NCI-H2107 treated with DMSO at 0.1 percent for 48 hours (cell line): ENCODE results near the gene SHD.

Source experiments
- DNase-seq: peaks from one replicate; lab custom pipeline; 2025; ENCODE audit not compliant: unreplicated experiment; lab: John Stamatoyannopoulos, UW

Gene SHD

GRCh38 chr19:4297901-4298809 lies 19.1 kb downstream of the SHD start:
- DNase-seq = no peak

DNA sequence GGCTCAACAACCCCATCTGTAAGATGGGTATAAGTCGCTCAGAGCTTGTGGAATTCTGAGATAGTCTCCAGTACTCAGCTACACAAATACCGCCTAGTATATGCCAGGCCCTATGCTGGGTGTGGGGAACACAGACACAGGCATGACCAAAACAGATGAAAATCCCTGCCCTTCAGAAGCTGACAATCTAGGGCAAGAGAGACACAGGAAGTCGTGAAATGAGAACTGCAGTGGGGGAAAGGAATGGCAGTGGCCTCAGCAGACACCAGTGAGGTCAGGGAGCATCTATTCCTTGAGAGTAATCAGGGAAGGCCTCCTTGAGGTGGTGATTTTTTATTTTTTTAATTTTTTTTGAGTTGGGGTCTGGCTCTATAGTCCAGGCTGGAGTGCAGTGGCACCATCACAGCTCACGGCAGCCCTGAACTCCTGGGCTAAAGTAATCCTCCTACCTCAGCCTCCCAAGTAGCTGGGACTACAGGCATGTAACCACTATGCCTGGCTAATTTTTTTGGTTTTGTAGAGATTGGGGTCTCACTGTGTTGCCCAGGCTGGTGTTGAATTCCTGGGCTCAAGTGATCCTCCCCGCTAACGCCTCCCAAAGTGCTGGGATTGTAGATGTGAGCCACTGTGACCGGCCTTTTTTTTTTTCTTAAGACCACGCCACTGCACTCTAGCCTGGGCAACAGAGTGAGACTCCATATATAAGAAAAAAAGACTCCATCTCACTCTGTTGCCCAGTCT lies 19.9 kb downstream of the SHD start:
- no peak for DNase-seq

- DNase-seq = no peak
Measured at GRCh38 chr19:4300589-4300988, 21.5 kb downstream of the SHD start.

DNA sequence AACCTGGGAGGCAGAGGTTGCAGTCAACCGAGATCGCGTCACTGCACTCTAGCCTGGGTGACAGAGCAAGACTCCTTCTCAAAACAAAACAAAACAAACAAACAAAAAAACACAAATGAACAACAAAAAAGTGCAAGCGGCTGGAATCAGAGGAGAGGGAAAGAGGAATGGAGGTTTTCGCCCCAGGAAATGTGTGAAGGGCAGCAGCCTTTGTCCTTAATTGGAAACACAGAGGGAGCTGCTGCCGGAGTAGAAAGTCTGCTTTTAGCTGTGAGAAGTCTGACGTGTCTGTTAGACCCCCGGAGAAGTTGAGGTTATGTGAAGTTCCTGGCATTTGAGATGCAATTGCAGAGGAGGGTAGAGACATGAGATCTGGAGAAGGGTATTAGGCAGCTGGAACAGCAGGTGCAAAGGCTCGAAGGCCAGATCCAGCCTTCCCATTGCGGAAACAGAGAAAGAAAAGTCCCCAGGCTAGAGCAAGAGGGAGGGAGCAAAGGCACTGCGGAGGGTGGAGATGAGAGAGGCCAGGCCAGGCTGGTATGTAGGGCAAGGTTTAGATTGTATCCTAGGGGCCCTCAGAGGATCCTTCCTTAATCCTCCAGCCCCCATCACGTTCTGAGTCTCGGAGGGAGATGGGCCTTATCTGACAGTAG lies 22.6 kb downstream of the SHD start:
- no peak for DNase-seq

- no peak for DNase-seq
Measured at GRCh38 chr19:4302243-4302640, 23.2 kb downstream of the SHD start, which contains the start of gene TMIGD2. TSS of gene TMIGD2 (minus strand) at chr19:4302389. CDS start at chr19:4302385, 4 bp downstream.

GRCh38 chr19:4303819-4304537 lies 24.9 kb downstream of the SHD start:
- no peak for DNase-seq

- DNase-seq = peak; percentile 18
Measured at GRCh38 chr19:4304538-4305256, 25.6 kb downstream of the SHD start, which contains the start of gene FSD1. TSS of gene FSD1 (plus strand) at chr19:4304598. CDS start at chr19:4304747, 149 bp downstream.

DNA sequence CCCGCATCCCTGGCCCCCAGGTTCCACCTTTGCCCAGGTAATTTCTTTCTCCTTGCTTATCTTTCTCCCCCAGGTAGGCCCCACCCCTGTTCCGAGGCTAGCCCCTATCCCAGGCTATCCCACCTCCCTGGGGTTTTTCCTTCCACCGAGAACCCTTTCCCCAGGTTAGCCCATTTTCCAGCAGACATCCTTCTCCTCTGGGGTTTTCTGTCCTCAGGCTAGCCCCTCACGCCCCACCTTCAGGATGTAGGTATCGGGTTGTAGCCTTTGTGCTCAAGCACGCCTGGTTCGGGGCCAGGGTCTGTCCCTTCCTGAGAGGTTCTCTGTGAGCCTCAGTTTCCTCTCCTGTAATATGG lies 26.2 kb downstream of the SHD start:
- DNase-seq = no peak

- DNase-seq = no peak
Measured at GRCh38 chr19:4305659-4306058, 26.6 kb downstream of the SHD start.

GRCh38 chr19:4310247-4311121 lies 31.4 kb downstream of the SHD start:
- no peak for DNase-seq

DNA sequence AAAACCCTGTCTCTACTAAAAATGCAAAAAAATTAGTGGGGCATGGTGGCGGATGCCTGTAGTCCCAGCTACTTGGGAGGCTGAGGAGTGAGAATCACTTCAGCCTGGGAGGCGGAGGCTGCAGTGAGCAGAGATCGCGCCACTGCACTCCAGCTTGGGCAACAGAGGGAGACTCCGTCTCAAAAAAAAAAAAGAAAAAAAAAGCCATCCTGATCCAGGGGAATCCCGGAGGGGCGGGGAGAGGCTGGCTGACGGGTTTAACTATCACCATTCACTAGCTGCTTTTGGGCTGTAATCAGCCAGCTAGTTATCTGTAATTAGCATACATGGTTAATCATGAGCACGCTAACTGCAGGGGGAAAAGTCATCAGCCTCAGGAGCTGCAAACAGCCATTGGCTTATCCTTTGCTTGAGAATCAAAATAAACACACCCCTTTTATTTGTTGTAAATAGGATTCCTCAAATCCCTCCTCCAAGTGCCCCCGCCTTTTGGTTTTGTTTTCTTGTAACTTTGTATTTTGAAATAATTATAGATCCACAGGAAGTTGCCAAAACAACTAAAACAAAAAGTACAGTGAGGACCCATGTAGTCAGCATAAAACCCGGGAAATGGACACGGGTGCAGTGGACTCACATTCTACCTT lies 34.9 kb downstream of the SHD start:
- no peak for DNase-seq

DNA sequence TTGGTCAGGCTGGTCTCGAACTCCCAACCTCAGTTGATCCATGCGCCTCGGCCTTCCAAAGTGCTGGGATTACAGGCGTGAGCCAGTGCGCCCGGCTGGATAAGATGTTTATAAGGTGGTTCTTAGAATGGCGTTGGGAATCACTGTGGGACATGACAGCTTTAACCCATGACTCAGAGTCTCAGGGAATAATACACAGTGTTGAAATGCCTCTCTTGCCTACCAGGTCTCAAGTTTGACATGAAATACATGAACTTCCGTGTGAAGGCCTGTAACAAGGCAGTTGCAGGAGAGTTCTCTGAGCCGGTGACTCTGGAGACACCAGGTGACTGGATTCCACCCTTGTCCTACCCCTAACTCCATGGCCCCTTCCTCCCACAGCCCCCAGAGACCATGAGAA lies 37.9 kb downstream of the SHD start:
- DNase-seq = no peak

DNA sequence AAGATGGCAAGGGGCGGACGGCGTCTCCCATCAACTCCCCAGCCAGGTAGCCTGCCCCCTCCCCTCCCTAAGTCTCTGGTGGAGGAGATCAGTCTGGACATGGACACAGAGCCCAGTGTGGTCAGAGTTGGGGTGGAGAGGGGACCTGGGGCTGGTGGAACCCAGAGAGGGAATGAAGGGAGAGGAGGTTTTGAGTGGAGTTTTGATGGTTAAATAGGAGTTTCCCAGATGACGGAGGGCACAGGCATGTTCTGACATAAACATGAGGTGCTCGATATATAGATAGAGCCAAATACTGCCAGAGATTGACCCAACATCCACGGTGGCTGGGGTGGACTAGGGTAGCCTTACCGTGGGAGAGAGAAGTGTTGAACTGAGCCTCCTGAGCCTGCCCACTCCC lies 39.4 kb downstream of the SHD start:
- DNase-seq = no peak

DNA sequence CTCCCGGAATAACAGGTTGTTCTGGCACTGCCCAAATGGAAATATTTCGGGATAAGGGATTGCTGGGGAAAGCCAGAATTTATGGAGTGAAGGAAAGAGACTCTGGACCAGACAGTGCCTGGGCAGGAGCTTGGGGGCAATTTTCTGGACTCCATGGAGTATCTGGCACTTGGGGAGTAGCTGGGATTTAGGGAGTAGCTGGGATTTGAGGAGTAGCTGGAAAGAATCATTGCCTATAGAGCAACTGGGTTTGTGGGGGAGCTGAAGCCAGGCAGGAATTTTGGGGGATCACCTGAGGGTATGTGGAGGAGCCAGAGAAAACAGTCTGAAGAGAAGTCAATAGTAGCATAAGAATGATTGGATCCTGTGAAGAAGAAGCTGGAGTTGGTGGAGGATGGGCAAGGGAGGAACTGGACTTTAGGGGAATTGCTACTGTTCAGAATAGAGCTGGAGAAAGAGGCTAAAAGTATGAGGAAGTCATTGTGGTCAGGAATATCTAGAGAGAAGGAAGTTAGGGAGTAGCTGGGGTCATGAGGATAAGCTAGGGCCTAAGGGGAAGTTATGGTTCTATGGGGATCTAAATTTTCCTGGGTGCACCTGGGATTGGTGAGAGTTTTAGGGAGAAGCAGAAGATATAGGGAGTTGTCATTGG lies 40.1 kb downstream of the SHD start:
- DNase-seq = no peak

DNA sequence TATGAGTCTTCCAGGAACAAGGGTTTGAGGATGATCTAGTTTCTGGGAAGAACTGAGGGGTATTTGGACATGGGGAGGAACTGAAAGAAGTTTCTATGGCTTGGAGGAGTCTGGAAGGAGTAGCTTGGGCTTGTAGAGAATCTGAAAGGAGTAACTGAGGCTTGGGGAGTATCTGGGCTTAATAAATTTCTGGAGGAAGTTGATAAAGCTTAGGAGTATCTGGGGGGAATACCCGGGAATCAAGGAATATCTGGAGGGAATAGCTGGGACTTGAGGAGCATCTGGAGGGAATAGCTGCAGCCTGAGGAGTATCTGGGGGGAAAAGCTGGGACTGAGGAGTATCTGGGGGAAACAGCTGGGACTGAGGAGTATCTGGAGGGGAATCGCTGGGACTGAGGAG lies 41.4 kb downstream of the SHD start:
- no peak for DNase-seq

DNA sequence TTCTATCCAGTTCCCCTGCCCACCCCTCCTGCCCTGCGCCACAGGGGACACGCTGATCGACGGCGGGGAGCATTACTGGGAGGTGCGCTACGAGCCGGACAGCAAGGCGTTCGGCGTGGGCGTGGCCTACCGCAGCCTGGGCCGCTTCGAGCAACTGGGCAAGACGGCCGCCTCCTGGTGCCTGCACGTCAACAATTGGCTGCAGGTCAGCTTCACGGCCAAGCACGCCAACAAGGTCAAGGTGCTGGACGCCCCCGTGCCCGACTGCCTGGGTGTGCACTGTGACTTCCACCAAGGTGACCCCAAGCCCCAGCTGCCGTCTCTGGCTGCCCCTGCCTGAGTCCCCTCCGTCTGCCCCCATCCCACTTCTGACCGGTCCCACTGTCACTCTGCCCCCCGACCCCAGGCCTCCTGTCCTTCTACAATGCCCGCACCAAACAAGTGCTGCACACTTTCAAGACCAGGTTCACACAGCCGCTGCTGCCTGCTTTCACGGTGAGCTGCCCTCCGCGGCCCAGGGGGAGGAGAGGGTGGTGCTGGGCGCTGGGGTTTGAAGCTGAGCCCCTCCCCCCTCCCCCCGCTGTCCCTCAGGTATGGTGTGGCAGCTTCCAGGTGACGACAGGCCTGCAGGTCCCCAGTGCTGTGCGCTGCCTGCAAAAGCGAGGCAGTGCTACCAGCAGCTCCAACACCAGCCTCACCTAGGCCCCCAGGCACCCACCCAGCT lies 44.0 kb downstream of the SHD start:
- no peak for DNase-seq

DNA sequence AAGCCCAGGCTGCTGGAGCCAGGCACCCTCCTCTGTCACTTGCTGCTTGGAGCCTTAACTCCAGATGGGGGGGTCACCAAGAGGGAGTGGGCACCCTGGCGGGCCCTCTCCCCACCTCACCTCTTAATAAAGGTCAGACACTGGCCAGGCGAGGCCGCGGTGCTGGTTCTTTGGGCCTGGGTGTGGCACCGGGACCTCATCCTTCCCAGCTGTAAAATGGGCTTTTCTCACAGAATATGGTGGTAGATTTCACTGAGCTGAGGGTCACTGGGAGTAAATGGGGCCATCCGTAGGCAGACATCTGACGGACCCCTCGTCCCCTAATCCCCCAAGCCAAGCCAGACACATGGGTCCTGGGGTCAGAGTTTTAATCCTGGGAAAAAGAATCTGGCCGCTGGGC lies 44.6 kb downstream of the SHD start:
- no peak for DNase-seq

- no peak for DNase-seq
Measured at GRCh38 chr19:4324228-4324627, 45.2 kb downstream of the SHD start.
